Ovary (tissue), 3 donors: ENCODE results near the gene CKS1B.

Source experiments
- POLR2A ChIP-seq: fragments of 450-650 bp; IDR thresholded peaks from one replicate; pipeline ENCODE4 v1.6.1; 2017; ENCODE audit warnings: antibody characterized with exemption, mild to moderate bottlenecking, moderate library complexity
- TF ChIP-seq, protein P1 (sequence below), 3 donors: fragments of 450-650 bp in 2 of 3; fragments of 200-600 bp in 1 of 3; IDR thresholded peaks; one replicate each; pipeline versions ENCODE4 v1.5.1 to v1.8.0; 2016 to 2022; ENCODE audit warnings: antibody characterized with exemption in 3 of 3, mild to moderate bottlenecking in 1 of 3
- donor health status: DM: no; HTN: no; CAD: no.

DNA sequence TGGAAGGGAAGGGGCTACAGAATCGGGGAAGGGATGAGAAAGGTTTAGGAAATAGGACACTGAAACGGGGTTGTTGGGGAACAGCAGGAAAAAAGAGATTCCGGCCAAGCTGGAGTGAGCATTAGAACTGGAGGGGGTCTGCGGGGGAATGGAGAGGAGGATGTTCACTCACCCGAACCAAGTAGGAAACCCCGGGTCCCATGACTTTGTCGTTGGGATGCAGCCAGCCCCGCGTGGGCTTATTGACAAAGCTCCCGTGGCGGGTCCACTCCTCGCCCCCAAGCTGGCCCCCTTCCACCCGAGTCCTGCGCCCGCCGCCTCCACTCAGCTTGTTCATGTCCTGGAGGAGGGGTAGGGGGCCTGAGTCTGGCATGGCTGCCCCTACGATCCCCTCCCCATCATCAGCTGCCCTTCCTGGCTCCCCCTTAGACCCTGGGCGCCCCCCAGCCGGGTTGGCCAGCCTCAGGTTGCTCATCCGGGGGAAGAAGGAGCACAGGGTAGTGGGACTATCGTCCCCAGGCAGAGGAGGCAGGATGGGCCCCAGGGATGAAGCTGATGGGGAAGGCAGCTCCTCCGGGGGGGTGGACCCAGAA, 4.5 kb upstream of the CKS1B start:
- TF ChIP-seq, protein P1, sequence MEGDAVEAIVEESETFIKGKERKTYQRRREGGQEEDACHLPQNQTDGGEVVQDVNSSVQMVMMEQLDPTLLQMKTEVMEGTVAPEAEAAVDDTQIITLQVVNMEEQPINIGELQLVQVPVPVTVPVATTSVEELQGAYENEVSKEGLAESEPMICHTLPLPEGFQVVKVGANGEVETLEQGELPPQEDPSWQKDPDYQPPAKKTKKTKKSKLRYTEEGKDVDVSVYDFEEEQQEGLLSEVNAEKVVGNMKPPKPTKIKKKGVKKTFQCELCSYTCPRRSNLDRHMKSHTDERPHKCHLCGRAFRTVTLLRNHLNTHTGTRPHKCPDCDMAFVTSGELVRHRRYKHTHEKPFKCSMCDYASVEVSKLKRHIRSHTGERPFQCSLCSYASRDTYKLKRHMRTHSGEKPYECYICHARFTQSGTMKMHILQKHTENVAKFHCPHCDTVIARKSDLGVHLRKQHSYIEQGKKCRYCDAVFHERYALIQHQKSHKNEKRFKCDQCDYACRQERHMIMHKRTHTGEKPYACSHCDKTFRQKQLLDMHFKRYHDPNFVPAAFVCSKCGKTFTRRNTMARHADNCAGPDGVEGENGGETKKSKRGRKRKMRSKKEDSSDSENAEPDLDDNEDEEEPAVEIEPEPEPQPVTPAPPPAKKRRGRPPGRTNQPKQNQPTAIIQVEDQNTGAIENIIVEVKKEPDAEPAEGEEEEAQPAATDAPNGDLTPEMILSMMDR (IDR thresholded peaks at IDR 0.05): no peak
- TF ChIP-seq POLR2A: no peak
